NCI-H1105 (cell line): ENCODE results near the gene ARL4A.
A peak's percentile ranks its signal among the peaks of the same experiment; 100 is the strongest.

Experiments used
- DNase-seq: peaks from one replicate; lab custom pipeline; 2025; lab: John Stamatoyannopoulos, UW

The ARL4A gene

GRCh38 chr7:12726908-12727307 lies 39.5 kb downstream of the ARL4A start:
- no peak for DNase-seq

- no peak for DNase-seq
Observed at GRCh38 chr7:12727455-12728191, 40.2 kb downstream of the ARL4A start.

GRCh38 chr7:12728192-12728538 lies 40.7 kb downstream of the ARL4A start:
- DNase-seq, result peak; percentile 18

GRCh38 chr7:12729112-12729511 lies 41.7 kb downstream of the ARL4A start:
- peak; percentile 92 for DNase-seq

GRCh38 chr7:12730523-12730922 lies 43.1 kb downstream of the ARL4A start:
- no peak for DNase-seq

- no peak for DNase-seq
Observed at GRCh38 chr7:12731214-12731656, 43.8 kb downstream of the ARL4A start.

- DNase-seq, result no peak
Observed at GRCh38 chr7:12731775-12732174, 44.3 kb downstream of the ARL4A start.

GRCh38 chr7:12732428-12732827 lies 45.0 kb downstream of the ARL4A start:
- DNase-seq, result no peak

GRCh38 chr7:12735923-12736322 lies 48.5 kb downstream of the ARL4A start:
- DNase-seq, result no peak

- DNase-seq, result no peak
Observed at GRCh38 chr7:12737373-12737772, 49.9 kb downstream of the ARL4A start.

- DNase-seq, result no peak
Observed at GRCh38 chr7:12737836-12738235, 50.4 kb downstream of the ARL4A start.

GRCh38 chr7:12738665-12739064 lies 51.2 kb downstream of the ARL4A start:
- no peak for DNase-seq
